SK-N-MC (cell line): Measurements from ENCODE around the gene KIF16B.

Source experiments
- DNase-seq: peaks from one replicate; pipeline ENCODE4 v3.0.0-alpha.2; 2011; ENCODE audit warnings: low read depth, low spot score
- H3K27ac ChIP-seq: fragments of 200-600 bp; sonication (generic); 2 replicates; pipeline ENCODE4 v1.5.1; 2016; ENCODE audit warnings: mixed run types
- H3K36me3 ChIP-seq: fragments of 200-600 bp; sonication (generic); 2 replicates; pipeline ENCODE4 v1.6.1; 2017; ENCODE audit warnings: antibody characterized with exemption, low read length, mixed read lengths; ENCODE audit not compliant: insufficient read depth
- H3K4me3 ChIP-seq: fragments of 200-600 bp; sonication (generic); 2 replicates; pipeline ENCODE4 v1.5.1; 2016
- H3K9ac ChIP-seq: fragments of 200-600 bp; sonication (generic); 2 replicates; pipeline ENCODE4 v1.8.0; 2017; ENCODE audit warnings: mixed run types, mixed read lengths; ENCODE audit not compliant: insufficient read length
- H3K9me3 ChIP-seq: fragments of 200-600 bp; sonication (generic); 2 replicates; pipeline ENCODE4 v1.6.1; 2017; ENCODE audit warnings: low read depth, mild to moderate bottlenecking, antibody characterized with exemption, low read length, moderate library complexity, mixed read lengths
- EZH2 ChIP-seq: fragments of 200-600 bp; sonication (generic); IDR thresholded peaks from one replicate; pipeline ENCODE4 v1.6.1; 2017; ENCODE audit warnings: antibody characterized with exemption
- FOXP2 ChIP-seq: optimal IDR thresholded peaks from 2 replicates; pipeline ENCODE3; 2011; ENCODE audit warnings: mild to moderate bottlenecking, moderate library complexity; ENCODE audit not compliant: insufficient read depth; ENCODE audit errors: extremely low read length, control extremely low read depth
- POLR2AphosphoS5 ChIP-seq: IDR thresholded peaks from 2 replicates; pipeline ENCODE4 v1.6.1; 2012; ENCODE audit warnings: mild to moderate bottlenecking, low read depth, low read length, borderline replicate concordance

Gene KIF16B

GRCh38 chr20:16312998-16313397 lies 260.2 kb downstream of the KIF16B start:
- Histone ChIP-seq H3K36me3 (no peaks in the 10 kb centered on the region), H3K4me3 (no peak overlapping the region), H3K9ac (no peak overlapping the region), H3K9me3 (no peaks in the 10 kb centered on the region), H3K27ac (no peak overlapping the region)
- DNase-seq, result peak; percentile 8
- TF ChIP-seq FOXP2 (no peak), POLR2AphosphoS5 (no peak), EZH2 (no peak)

- no peaks in the 10 kb centered on the region for H3K36me3 ChIP-seq
- no peak overlapping the region for H3K4me3 ChIP-seq
- TF ChIP-seq POLR2AphosphoS5 (no peak), EZH2 (no peak), FOXP2 (no peak)
- H3K9me3 ChIP-seq, result no peaks in the 10 kb centered on the region
- no peak overlapping the region for H3K27ac ChIP-seq
- no peak for DNase-seq
- no peak overlapping the region for H3K9ac ChIP-seq
Measured at GRCh38 chr20:16311756-16312155, 261.5 kb downstream of the KIF16B start.

- no peak for TF ChIP-seq POLR2AphosphoS5
- TF ChIP-seq FOXP2, result no peak
- TF ChIP-seq EZH2, result no peak
- no peak for DNase-seq
Measured at GRCh38 chr20:16308754-16309153, 264.5 kb downstream of the KIF16B start.

GRCh38 chr20:16302818-16303217 lies 270.4 kb downstream of the KIF16B start:
- Histone ChIP-seq H3K9me3 (peaks cover 7% of the 10 kb centered on the region; the same call in 1 of the 2 replicates), H3K36me3 (no peaks in the 10 kb centered on the region), H3K9ac (no peak overlapping the region), H3K4me3 (no peak overlapping the region), H3K27ac (no peak overlapping the region)
- TF ChIP-seq EZH2, result no peak
- TF ChIP-seq FOXP2, result no peak
- TF ChIP-seq POLR2AphosphoS5, result no peak
- DNase-seq, result no peak

More at GRCh38 chr20:16308754-16309153, 264.5 kb downstream of the KIF16B start:
- Histone ChIP-seq H3K27ac (no peak overlapping the region), H3K9me3 (no peaks in the 10 kb centered on the region), H3K9ac (no peak overlapping the region), H3K36me3 (no peaks in the 10 kb centered on the region), H3K4me3 (no peak overlapping the region)

- Histone ChIP-seq H3K4me3 (no peak overlapping the region), H3K36me3 (no peaks in the 10 kb centered on the region), H3K9me3 (peaks cover 7% of the 10 kb centered on the region; the same call in 1 of the 2 replicates), H3K27ac (no peak overlapping the region), H3K9ac (no peak overlapping the region)
- DNase-seq, result no peak
- TF ChIP-seq FOXP2 (no peak), EZH2 (no peak), POLR2AphosphoS5 (no peak)
Measured at GRCh38 chr20:16301986-16302385, 271.3 kb downstream of the KIF16B start.

GRCh38 chr20:16299897-16300296 lies 273.4 kb downstream of the KIF16B start:
- no peak for TF ChIP-seq FOXP2
- TF ChIP-seq POLR2AphosphoS5, result no peak
- no peak for TF ChIP-seq EZH2
- no peak for DNase-seq
- Histone ChIP-seq H3K9ac (no peak overlapping the region), H3K27ac (no peak overlapping the region), H3K36me3 (no peaks in the 10 kb centered on the region), H3K4me3 (no peak overlapping the region), H3K9me3 (peaks cover 7% of the 10 kb centered on the region; the same call in 1 of the 2 replicates)

GRCh38 chr20:16296931-16297330 lies 276.3 kb downstream of the KIF16B start:
- TF ChIP-seq FOXP2 (no peak), POLR2AphosphoS5 (no peak), EZH2 (no peak)
- H3K27ac ChIP-seq, result no peak overlapping the region
- H3K4me3 ChIP-seq, result no peak overlapping the region
- no peaks in the 10 kb centered on the region for H3K36me3 ChIP-seq
- DNase-seq, result no peak
- H3K9me3 ChIP-seq, result peaks cover 2% of the 10 kb centered on the region; the same call in 1 of the 2 replicates
- no peak overlapping the region for H3K9ac ChIP-seq

- Histone ChIP-seq H3K36me3 (no peaks in the 10 kb centered on the region), H3K4me3 (no peak overlapping the region), H3K27ac (no peak overlapping the region), H3K9ac (no peak overlapping the region), H3K9me3 (no peaks in the 10 kb centered on the region)
- TF ChIP-seq EZH2, result no peak
- no peak for TF ChIP-seq FOXP2
- no peak for TF ChIP-seq POLR2AphosphoS5
- no peak for DNase-seq
Measured at GRCh38 chr20:16295534-16295933, 277.7 kb downstream of the KIF16B start.

GRCh38 chr20:16293590-16293989 lies 279.7 kb downstream of the KIF16B start:
- DNase-seq, result no peak
- Histone ChIP-seq H3K9ac (no peak overlapping the region), H3K4me3 (no peak overlapping the region), H3K27ac (no peak overlapping the region), H3K36me3 (no peaks in the 10 kb centered on the region), H3K9me3 (no peaks in the 10 kb centered on the region)
- TF ChIP-seq FOXP2 (no peak), POLR2AphosphoS5 (no peak), EZH2 (no peak)
